OCI-LY3 (cell line): Measurements from ENCODE around the gene SAMSN1.

Source experiments
- EZH2phosphoT487 ChIP-seq: fragments of 200-600 bp; shearing (Covaris generic); IDR thresholded peaks from 2 replicates; pipeline ENCODE4 v1.6.1; 2018; ENCODE audit warnings: antibody characterized with exemption, mixed run types, low read depth
- TF ChIP-seq, protein P1 (sequence below): fragments of 200-600, 300-600 bp; sonication (generic); IDR thresholded peaks from 2 replicates; pipeline ENCODE4 v1.5.1; 2014; ENCODE audit warnings: antibody characterized with exemption, low read length, low read depth

GRCh38 chr21:14483296-14483695, 62.8 kb downstream of the SAMSN1 start:
- TF ChIP-seq, protein P1, sequence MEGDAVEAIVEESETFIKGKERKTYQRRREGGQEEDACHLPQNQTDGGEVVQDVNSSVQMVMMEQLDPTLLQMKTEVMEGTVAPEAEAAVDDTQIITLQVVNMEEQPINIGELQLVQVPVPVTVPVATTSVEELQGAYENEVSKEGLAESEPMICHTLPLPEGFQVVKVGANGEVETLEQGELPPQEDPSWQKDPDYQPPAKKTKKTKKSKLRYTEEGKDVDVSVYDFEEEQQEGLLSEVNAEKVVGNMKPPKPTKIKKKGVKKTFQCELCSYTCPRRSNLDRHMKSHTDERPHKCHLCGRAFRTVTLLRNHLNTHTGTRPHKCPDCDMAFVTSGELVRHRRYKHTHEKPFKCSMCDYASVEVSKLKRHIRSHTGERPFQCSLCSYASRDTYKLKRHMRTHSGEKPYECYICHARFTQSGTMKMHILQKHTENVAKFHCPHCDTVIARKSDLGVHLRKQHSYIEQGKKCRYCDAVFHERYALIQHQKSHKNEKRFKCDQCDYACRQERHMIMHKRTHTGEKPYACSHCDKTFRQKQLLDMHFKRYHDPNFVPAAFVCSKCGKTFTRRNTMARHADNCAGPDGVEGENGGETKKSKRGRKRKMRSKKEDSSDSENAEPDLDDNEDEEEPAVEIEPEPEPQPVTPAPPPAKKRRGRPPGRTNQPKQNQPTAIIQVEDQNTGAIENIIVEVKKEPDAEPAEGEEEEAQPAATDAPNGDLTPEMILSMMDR: no peak
- no peak for TF ChIP-seq EZH2phosphoT487
